Subcutaneous abdominal adipose tissue (tissue), 5 donors: Measurements from ENCODE around the gene PARD3B.

Experiments used
- H3K27ac ChIP-seq: one replicate; pipeline ENCODE4 v1.7.0; 2013; ENCODE audit warnings: low read depth, mild to moderate bottlenecking, inconsistent platforms, low read length, moderate library complexity
- H3K27me3 ChIP-seq, 5 donors: one replicate each; pipeline ENCODE4 v1.7.0; 2013; ENCODE audit warnings: low read length in 5 of 5, inconsistent platforms in 1 of 5; ENCODE audit not compliant: control insufficient read depth in 5 of 5, insufficient read depth in 4 of 5
- H3K36me3 ChIP-seq, 5 donors: one replicate each; pipeline ENCODE4 v1.7.0; 2013; ENCODE audit warnings: low read length in 5 of 5; ENCODE audit not compliant: control insufficient read depth in 5 of 5, insufficient read depth in 5 of 5
- H3K4me1 ChIP-seq, 5 donors: one replicate each; pipeline ENCODE4 v1.7.0; 2013; ENCODE audit warnings: low read length in 5 of 5, mild to moderate bottlenecking in 3 of 5, moderate library complexity in 1 of 5; ENCODE audit not compliant: control insufficient read depth in 5 of 5, insufficient read depth in 5 of 5
- H3K4me3 ChIP-seq, 5 donors: one replicate each; pipeline ENCODE4 v1.7.0; 2013; ENCODE audit warnings: low read length in 5 of 5, low read depth in 1 of 5
- H3K9ac ChIP-seq, 5 donors: one replicate each; pipeline ENCODE4 v1.7.0; 2013; ENCODE audit warnings: low read length in 5 of 5, mild to moderate bottlenecking in 4 of 5, moderate library complexity in 3 of 5
- H3K9me3 ChIP-seq, 5 donors: one replicate each; pipeline ENCODE4 v1.7.0; 2013; ENCODE audit warnings: low read length in 5 of 5; ENCODE audit not compliant: control insufficient read depth in 5 of 5
- donor health status: healthy.
- donor health status: healthy.
- donor health status: healthy.
- donor health status: healthy.
- donor health status: healthy.

PARD3B gene

DNA sequence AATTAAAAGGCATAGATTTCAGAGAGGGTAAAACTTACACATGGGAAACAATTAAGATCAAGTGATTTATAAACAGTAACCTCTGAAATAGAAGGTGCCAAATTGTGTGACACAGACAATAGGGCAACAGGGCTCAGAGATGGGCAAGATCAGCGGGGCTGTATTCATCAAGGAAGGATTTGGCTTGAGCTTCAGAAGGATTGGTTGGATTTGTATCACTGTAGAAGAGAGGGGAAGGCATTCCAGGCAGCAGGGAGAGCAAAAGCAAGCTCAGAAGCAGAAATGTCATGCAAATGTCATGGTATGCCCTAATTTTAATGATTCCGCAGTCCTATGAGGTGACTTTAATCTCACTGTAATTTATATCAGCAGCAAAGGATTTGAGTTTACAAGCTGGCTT lies 722.0 kb downstream of the PARD3B start:
- Histone ChIP-seq H3K27me3 (no peaks in the 10 kb centered on the region), H3K9ac (no peak overlapping the region), H3K27ac (no peak overlapping the region), H3K9me3 (no peaks in the 10 kb centered on the region), H3K36me3 (no peaks in the 10 kb centered on the region), H3K4me1 (peaks cover 0 to 3% (median 0%) of the 10 kb centered on the region in 5 donors), H3K4me3 (no peak overlapping the region)

- Histone ChIP-seq H3K9me3 (no peaks in the 10 kb centered on the region), H3K9ac (no peak overlapping the region), H3K4me1 (peaks cover 0 to 3% (median 0%) of the 10 kb centered on the region in 5 donors), H3K4me3 (no peak overlapping the region), H3K27ac (no peak overlapping the region), H3K27me3 (no peaks in the 10 kb centered on the region), H3K36me3 (no peaks in the 10 kb centered on the region)
These were observed 725.4 kb downstream of the PARD3B start for GRCh38 chr2:205270689-205271088.

DNA sequence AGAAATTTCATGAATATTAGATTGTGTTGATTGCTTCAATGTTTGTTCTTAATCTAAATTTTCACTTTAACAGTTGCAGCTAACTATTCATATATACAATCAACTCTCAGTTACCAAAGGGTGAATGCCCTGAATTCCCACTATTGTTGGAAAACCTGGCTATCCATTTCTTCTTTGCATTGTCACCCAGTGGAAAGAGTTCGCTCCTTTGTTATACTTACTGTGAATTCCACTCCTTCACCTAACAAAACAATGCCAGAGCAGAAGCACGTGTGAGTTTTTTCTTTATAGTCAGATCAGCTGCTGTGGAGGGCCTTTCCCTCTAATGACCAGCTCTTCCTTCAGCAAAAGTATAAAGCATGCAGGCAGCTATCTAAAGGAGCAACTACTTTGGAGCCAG lies 727.9 kb downstream of the PARD3B start:
- Histone ChIP-seq H3K27me3 (no peaks in the 10 kb centered on the region), H3K27ac (no peak overlapping the region), H3K9ac (no peak overlapping the region), H3K9me3 (no peaks in the 10 kb centered on the region), H3K36me3 (no peaks in the 10 kb centered on the region), H3K4me1 (peaks cover 0 to 2% (median 0%) of the 10 kb centered on the region in 5 donors), H3K4me3 (no peak overlapping the region)

- Histone ChIP-seq H3K27ac (no peak overlapping the region), H3K9me3 (no peaks in the 10 kb centered on the region), H3K9ac (no peak overlapping the region), H3K36me3 (no peaks in the 10 kb centered on the region), H3K4me3 (no peak overlapping the region), H3K27me3 (no peaks in the 10 kb centered on the region), H3K4me1 (peaks cover 0 to 2% (median 0%) of the 10 kb centered on the region in 5 donors)
These were observed 728.4 kb downstream of the PARD3B start for GRCh38 chr2:205273627-205274026.

DNA sequence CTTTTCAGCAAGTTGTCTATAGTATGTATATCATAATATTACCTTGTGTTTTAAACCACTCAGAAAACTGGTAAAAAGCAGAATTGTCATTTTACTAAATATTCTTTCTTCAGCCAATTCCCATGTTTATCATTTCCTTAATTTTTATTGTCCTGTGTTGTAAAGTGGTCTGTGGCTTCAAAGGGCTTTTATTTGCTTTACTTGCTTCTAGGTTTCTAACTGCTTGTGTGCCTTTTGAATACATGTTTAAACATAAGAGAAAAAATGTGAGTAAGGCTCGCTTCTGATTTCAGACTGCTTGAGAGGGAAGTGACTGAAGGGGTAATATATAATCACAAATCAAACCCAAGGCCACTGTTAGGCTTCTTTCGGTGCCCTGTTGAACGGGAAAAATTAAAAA lies 729.5 kb downstream of the PARD3B start:
- H3K4me3 ChIP-seq, result no peak overlapping the region
- H3K27ac ChIP-seq, result no peak overlapping the region
- H3K36me3 ChIP-seq, result no peaks in the 10 kb centered on the region
- no peaks in the 10 kb centered on the region for H3K9me3 ChIP-seq
- peaks cover 0 to 2% (median 0%) of the 10 kb centered on the region in 5 donors for H3K4me1 ChIP-seq
- no peaks in the 10 kb centered on the region for H3K27me3 ChIP-seq
- H3K9ac ChIP-seq, result no peak overlapping the region

DNA sequence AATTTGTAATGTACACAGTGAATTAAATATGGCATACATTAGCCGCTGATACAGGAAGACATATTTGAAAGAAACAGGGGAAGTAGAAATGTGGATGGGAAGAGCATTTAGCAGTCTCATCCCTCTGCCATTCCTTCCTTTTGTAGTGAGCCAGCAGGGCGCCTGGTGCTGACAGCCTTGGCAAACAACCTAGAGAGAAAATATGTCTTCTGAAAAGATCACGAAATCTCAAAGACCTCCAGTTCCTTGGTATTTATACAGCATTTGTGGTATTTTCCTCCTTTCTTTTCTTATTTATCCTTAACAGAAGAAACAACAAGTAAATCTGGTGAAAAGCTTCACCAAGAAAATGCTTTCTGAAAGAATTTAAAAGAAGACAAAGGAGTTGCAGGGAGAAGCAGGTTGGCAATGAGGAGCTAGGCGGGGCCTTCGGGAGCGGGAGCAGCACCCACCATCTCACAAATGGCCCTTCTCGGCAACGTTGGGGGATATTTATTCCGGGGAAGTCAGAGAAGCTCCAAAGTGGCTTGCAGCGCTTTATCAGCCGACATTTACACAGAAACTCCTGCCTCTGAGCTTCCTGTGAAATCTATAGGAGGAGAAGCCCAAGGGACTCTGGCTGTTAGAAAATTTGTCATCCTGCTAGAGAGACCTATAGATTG lies 731.0 kb downstream of the PARD3B start:
- Histone ChIP-seq H3K27me3 (no peaks in the 10 kb centered on the region), H3K9ac (no peak overlapping the region), H3K27ac (no peak overlapping the region), H3K4me1 (no peaks in the 10 kb centered on the region), H3K9me3 (no peaks in the 10 kb centered on the region), H3K36me3 (no peaks in the 10 kb centered on the region), H3K4me3 (no peak overlapping the region)

DNA sequence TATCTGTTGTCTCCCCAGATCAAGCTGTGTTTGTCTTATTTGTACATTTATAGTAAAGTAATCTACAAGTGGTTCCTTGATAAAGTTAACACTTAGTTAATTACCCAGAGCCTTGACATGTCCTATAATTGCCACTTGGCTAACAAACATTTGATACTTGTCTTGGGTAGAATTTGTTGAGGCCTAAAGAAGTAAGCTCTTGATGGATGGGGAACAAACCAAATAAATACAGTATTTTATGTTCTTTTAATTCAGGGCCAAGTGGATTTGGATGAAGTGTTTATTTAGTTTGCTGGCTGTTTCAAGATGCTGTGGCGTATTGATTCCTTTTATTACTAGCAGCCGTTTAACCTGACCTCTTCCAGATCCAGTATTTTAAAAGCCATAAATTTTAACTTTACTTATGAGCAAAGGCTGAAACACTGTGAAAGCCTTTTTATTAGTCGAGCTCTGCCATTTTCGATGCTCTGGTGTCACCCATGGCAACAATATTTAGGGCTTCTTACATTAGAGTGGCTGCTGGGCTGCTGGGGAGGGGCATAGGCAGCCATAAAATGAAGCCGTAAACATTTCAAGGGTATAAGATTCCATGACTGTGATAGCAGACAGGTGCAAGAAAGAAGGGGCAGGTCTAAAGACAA lies 735.4 kb downstream of the PARD3B start:
- no peaks in the 10 kb centered on the region for H3K9me3 ChIP-seq
- H3K9ac ChIP-seq, result no peak overlapping the region
- no peaks in the 10 kb centered on the region for H3K4me1 ChIP-seq
- H3K4me3 ChIP-seq, result no peak overlapping the region
- no peaks in the 10 kb centered on the region for H3K36me3 ChIP-seq
- no peaks in the 10 kb centered on the region for H3K27me3 ChIP-seq
- H3K27ac ChIP-seq, result no peak overlapping the region

- H3K4me3 ChIP-seq, result no peak overlapping the region
- H3K36me3 ChIP-seq, result no peaks in the 10 kb centered on the region
- no peak overlapping the region for H3K27ac ChIP-seq
- H3K9ac ChIP-seq, result no peak overlapping the region
- no peaks in the 10 kb centered on the region for H3K27me3 ChIP-seq
- no peaks in the 10 kb centered on the region for H3K4me1 ChIP-seq
- no peaks in the 10 kb centered on the region for H3K9me3 ChIP-seq
These were observed 738.5 kb downstream of the PARD3B start for GRCh38 chr2:205283736-205284270.

- H3K4me3 ChIP-seq, result no peak overlapping the region
- no peaks in the 10 kb centered on the region for H3K9me3 ChIP-seq
- no peaks in the 10 kb centered on the region for H3K4me1 ChIP-seq
- no peaks in the 10 kb centered on the region for H3K27me3 ChIP-seq
- H3K36me3 ChIP-seq, result no peaks in the 10 kb centered on the region
- H3K9ac ChIP-seq, result no peak overlapping the region
- H3K27ac ChIP-seq, result no peak overlapping the region
These were observed 739.1 kb downstream of the PARD3B start for GRCh38 chr2:205284334-205284733.

DNA sequence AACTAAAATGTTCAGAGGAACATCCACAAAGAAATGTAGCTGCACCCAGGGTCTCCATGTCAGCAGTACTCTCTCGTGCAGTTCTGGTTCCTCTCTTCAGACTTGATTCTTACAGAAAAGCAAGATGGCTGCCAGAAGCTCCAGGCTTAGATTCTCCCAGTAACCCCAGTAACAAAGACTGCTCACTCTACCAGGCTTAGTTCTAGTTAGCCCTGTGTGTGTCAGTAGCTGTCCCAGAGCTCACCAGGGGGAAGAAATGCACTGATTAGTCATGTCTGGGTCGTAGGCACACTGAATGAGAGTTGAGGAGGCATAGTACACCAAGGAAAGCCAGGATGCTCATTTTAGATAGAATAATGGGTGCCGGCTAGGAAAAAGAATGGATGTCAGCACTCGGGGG lies 742.0 kb downstream of the PARD3B start:
- Histone ChIP-seq H3K9me3 (no peaks in the 10 kb centered on the region), H3K27ac (no peak overlapping the region)

More for the DNA sequence above, 742.0 kb downstream of the PARD3B start:
- Histone ChIP-seq H3K4me1 (no peaks in the 10 kb centered on the region), H3K36me3 (no peaks in the 10 kb centered on the region), H3K27me3 (no peaks in the 10 kb centered on the region), H3K9ac (no peak overlapping the region), H3K4me3 (no peak overlapping the region)
